ENCODE data around the gene PTPRT.

Gene PTPRT

DNA sequence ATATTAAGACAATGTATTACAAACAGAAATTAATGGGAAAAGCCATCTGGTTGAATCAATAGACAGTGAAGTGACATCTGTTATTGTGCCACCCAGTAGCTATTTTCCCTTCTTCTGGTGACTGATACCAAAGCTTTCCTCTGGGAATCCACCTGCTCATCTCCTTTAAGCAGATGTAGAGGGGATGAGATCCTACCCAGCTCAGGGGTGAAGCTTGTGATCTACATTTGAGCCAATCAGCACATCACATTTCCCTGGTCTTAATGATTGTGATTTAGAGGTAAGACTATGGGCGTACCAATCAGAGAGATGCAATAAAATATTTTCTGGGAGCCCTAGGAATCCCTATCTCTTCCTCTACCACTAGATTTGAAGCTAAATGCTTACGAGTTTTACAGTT lies 782.9 kb downstream of the PTPRT start:
- H3K36me3 ChIP-seq (ENCODE audit: insufficient read depth, low read length): no peaks in the 10 kb centered on the region
- no peak overlapping the region for H3K4me2 ChIP-seq (ENCODE audit: insufficient read depth, low read length)
- H3K27ac ChIP-seq (ENCODE audit: low read length): no peak overlapping the region
- H3K79me2 ChIP-seq (ENCODE audit: insufficient read depth, low read length): no peaks in the 10 kb centered on the region
- no peaks in the 10 kb centered on the region for H4K20me1 ChIP-seq (ENCODE audit: insufficient read depth, low read length)
- H3K4me1 ChIP-seq (ENCODE audit: insufficient read depth, low read length): no peaks in the 10 kb centered on the region
- ATAC-seq (ENCODE audit: insufficient read depth, low read depth): no peak
- no peaks in the 10 kb centered on the region for H3K9me3 ChIP-seq (ENCODE audit: insufficient read depth, low read length, severe bottlenecking)
- no peak for DNase-seq
- TF ChIP-seq, protein P1, sequence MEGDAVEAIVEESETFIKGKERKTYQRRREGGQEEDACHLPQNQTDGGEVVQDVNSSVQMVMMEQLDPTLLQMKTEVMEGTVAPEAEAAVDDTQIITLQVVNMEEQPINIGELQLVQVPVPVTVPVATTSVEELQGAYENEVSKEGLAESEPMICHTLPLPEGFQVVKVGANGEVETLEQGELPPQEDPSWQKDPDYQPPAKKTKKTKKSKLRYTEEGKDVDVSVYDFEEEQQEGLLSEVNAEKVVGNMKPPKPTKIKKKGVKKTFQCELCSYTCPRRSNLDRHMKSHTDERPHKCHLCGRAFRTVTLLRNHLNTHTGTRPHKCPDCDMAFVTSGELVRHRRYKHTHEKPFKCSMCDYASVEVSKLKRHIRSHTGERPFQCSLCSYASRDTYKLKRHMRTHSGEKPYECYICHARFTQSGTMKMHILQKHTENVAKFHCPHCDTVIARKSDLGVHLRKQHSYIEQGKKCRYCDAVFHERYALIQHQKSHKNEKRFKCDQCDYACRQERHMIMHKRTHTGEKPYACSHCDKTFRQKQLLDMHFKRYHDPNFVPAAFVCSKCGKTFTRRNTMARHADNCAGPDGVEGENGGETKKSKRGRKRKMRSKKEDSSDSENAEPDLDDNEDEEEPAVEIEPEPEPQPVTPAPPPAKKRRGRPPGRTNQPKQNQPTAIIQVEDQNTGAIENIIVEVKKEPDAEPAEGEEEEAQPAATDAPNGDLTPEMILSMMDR (IDR thresholded peaks at IDR 0.05; ENCODE audit: borderline replicate concordance, extremely low read depth, low read length, poor library complexity, severe bottlenecking): no peak
- TF ChIP-seq EZH2 (IDR thresholded peaks at IDR 0.05; ENCODE audit: borderline replicate concordance, low read depth, low read length, severe bottlenecking): no peak
- no peak overlapping the region for H3K9ac ChIP-seq (ENCODE audit: low read depth, low read length)
- no peaks in the 10 kb centered on the region for H3K27me3 ChIP-seq (ENCODE audit: insufficient read depth, low read length, poor library complexity)
- H2AFZ ChIP-seq (ENCODE audit: low read depth, low read length): no peak overlapping the region
- H3K4me3 ChIP-seq (ENCODE audit: low read depth in 1 of 2, low read length in 2 of 2): no peak overlapping the region

DNA sequence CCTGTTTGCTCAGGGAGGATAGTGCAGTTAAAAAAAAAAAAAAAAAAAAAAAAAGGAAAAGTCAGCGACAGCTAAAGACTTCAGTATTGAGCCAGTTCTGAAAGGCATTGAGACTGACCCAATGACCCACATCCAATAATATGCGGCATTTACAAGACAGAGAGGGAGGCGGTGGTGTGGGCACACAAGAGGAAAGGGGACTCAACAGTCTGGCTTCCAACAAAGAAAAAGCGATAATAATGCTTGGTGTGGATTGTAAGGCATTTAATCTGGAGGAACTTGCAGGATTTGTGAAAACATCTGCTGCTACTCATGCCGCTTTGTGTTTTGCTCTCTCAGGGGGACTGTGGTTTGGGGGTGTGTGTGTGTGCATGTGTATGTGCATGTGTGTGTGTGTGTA lies 787.3 kb downstream of the PTPRT start:
- Histone ChIP-seq H3K79me2 (ENCODE audit: insufficient read depth, low read length) (no peaks in the 10 kb centered on the region), H3K4me2 (ENCODE audit: insufficient read depth, low read length) (no peak overlapping the region), H3K4me3 (ENCODE audit: low read depth in 1 of 2, low read length in 2 of 2) (no peak overlapping the region), H2AFZ (ENCODE audit: low read depth, low read length) (no peak overlapping the region), H3K4me1 (ENCODE audit: insufficient read depth, low read length) (no peaks in the 10 kb centered on the region), H3K9me3 (ENCODE audit: insufficient read depth, low read length, severe bottlenecking) (no peaks in the 10 kb centered on the region), H3K27me3 (ENCODE audit: insufficient read depth, low read length, poor library complexity) (peaks cover 3% of the 10 kb centered on the region), H3K9ac (ENCODE audit: low read depth, low read length) (no peak overlapping the region), H4K20me1 (ENCODE audit: insufficient read depth, low read length) (no peaks in the 10 kb centered on the region), H3K27ac (ENCODE audit: low read length) (no peak overlapping the region), H3K36me3 (ENCODE audit: insufficient read depth, low read length) (no peaks in the 10 kb centered on the region)
- TF ChIP-seq EZH2 (IDR thresholded peaks at IDR 0.05; ENCODE audit: borderline replicate concordance, low read depth, low read length, severe bottlenecking): no peak
- TF ChIP-seq, protein P1 (IDR thresholded peaks at IDR 0.05; ENCODE audit: borderline replicate concordance, extremely low read depth, low read length, poor library complexity, severe bottlenecking): no peak
- DNase-seq (no peak), ATAC-seq (ENCODE audit: insufficient read depth, low read depth) (no peak)

DNA sequence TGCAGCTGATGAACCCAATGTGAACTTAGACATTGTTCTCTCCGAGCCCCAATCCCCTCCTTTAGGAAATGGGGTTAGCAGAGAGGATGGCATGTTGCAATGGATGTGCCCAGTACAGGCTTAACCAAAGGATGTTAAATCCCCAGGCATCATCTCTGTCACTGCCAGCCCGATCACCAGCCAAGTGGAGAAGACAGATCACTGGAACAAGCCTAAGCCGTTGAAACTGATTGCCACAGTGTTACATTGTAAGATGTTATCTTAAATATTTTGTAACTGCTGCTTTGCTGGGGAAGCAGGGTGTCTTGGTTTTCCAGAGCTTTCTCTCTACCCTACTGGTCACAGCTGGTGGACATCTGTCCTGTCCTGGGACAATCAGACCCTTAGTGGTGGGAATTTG lies 788.1 kb downstream of the PTPRT start:
- H3K27ac ChIP-seq (ENCODE audit: low read length): no peak overlapping the region
- H3K27me3 ChIP-seq (ENCODE audit: insufficient read depth, low read length, poor library complexity): peaks cover 3% of the 10 kb centered on the region
- no peak overlapping the region for H2AFZ ChIP-seq (ENCODE audit: low read depth, low read length)
- ATAC-seq (ENCODE audit: insufficient read depth, low read depth) (no peak), DNase-seq (no peak)
- TF ChIP-seq, protein P1 (IDR thresholded peaks at IDR 0.05; ENCODE audit: borderline replicate concordance, extremely low read depth, low read length, poor library complexity, severe bottlenecking): no peak
- TF ChIP-seq EZH2 (IDR thresholded peaks at IDR 0.05; ENCODE audit: borderline replicate concordance, low read depth, low read length, severe bottlenecking): no peak
- H3K4me1 ChIP-seq (ENCODE audit: insufficient read depth, low read length): no peaks in the 10 kb centered on the region
- H3K9me3 ChIP-seq (ENCODE audit: insufficient read depth, low read length, severe bottlenecking): no peaks in the 10 kb centered on the region
- no peak overlapping the region for H3K4me2 ChIP-seq (ENCODE audit: insufficient read depth, low read length)
- no peaks in the 10 kb centered on the region for H3K79me2 ChIP-seq (ENCODE audit: insufficient read depth, low read length)
- H3K9ac ChIP-seq (ENCODE audit: low read depth, low read length): no peak overlapping the region
- H3K4me3 ChIP-seq (ENCODE audit: low read depth in 1 of 2, low read length in 2 of 2): no peak overlapping the region
- no peaks in the 10 kb centered on the region for H3K36me3 ChIP-seq (ENCODE audit: insufficient read depth, low read length)
- no peaks in the 10 kb centered on the region for H4K20me1 ChIP-seq (ENCODE audit: insufficient read depth, low read length)

DNA sequence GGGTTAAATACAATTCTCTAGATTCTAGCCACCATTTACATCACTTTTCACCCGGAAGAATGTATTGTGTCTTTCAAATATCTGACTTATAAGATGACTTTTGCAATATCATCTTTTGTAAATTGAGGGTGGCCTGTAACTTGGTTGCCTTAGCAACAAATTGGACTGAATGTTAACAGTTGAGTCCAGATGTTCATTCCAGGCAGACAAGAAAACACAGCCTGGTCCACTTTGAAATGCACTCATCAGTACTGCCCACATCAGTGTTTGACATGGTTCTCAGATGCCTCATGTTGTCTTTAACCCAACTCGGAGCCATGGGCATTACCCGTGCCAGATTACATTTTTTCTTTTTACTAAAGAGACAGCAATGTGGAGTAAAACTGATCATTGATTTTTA lies 789.9 kb downstream of the PTPRT start:
- H3K79me2 ChIP-seq (ENCODE audit: insufficient read depth, low read length): no peaks in the 10 kb centered on the region
- H3K27me3 ChIP-seq (ENCODE audit: insufficient read depth, low read length, poor library complexity): peaks cover 3% of the 10 kb centered on the region
- H3K27ac ChIP-seq (ENCODE audit: low read length): no peak overlapping the region
- no peak overlapping the region for H2AFZ ChIP-seq (ENCODE audit: low read depth, low read length)
- H3K9ac ChIP-seq (ENCODE audit: low read depth, low read length): no peak overlapping the region
- no peaks in the 10 kb centered on the region for H3K4me1 ChIP-seq (ENCODE audit: insufficient read depth, low read length)
- DNase-seq (no peak), ATAC-seq (ENCODE audit: insufficient read depth, low read depth) (no peak)
- TF ChIP-seq, protein P1 (IDR thresholded peaks at IDR 0.05; ENCODE audit: borderline replicate concordance, extremely low read depth, low read length, poor library complexity, severe bottlenecking): no peak
- no peak for TF ChIP-seq EZH2 (IDR thresholded peaks at IDR 0.05; ENCODE audit: borderline replicate concordance, low read depth, low read length, severe bottlenecking)
- H3K9me3 ChIP-seq (ENCODE audit: insufficient read depth, low read length, severe bottlenecking): no peaks in the 10 kb centered on the region
- H4K20me1 ChIP-seq (ENCODE audit: insufficient read depth, low read length): no peaks in the 10 kb centered on the region
- H3K36me3 ChIP-seq (ENCODE audit: insufficient read depth, low read length): no peaks in the 10 kb centered on the region
- no peak overlapping the region for H3K4me2 ChIP-seq (ENCODE audit: insufficient read depth, low read length)
- no peak overlapping the region for H3K4me3 ChIP-seq (ENCODE audit: low read depth in 1 of 2, low read length in 2 of 2)
